Measurements from ENCODE around the gene TBC1D5.
"Not testable (repeated sequence)": the region's sequence is repeated elsewhere in the genome, so short reads cannot be mapped to it uniquely, and the experiment has no call there.

Gene TBC1D5

GRCh38 chr3:17546500-17547255, 195.8 kb downstream of the TBC1D5 start:
- intact Hi-C loops (cut with DNase I; ENCODE audit: low total_unique reads): no loop called here
- TF ChIP-seq CTCF (IDR thresholded peaks at IDR 0.05): no peak
- Histone ChIP-seq H3K9me3 (no peaks in the 10 kb centered on the region), H3K27ac (no peak overlapping the region), H3K27me3 (no peaks in the 10 kb centered on the region), H3K4me3 (no peak overlapping the region), H3K4me1 (no peaks in the 10 kb centered on the region), H3K36me3 (no peaks in the 10 kb centered on the region)
- DNase-seq: no peak

- no peaks in the 10 kb centered on the region for H3K27me3 ChIP-seq
- DNase-seq: no peak
- H3K4me1 ChIP-seq: no peaks in the 10 kb centered on the region
- TF ChIP-seq CTCF (IDR thresholded peaks at IDR 0.05): no peak
- no peaks in the 10 kb centered on the region for H3K36me3 ChIP-seq
- no peak overlapping the region for H3K4me3 ChIP-seq
- intact Hi-C loops (cut with DNase I; ENCODE audit: low total_unique reads): no loop called here
- no peaks in the 10 kb centered on the region for H3K9me3 ChIP-seq
- no peak overlapping the region for H3K27ac ChIP-seq
These were observed 197.8 kb downstream of the TBC1D5 start for GRCh38 chr3:17544632-17545031.

- Histone ChIP-seq H3K27ac (no peak overlapping the region), H3K36me3 (no peaks in the 10 kb centered on the region), H3K9me3 (no peaks in the 10 kb centered on the region), H3K4me1 (no peaks in the 10 kb centered on the region), H3K4me3 (no peak overlapping the region), H3K27me3 (no peaks in the 10 kb centered on the region)
- intact Hi-C loops (cut with DNase I; ENCODE audit: low total_unique reads): no loop called here
- no peak for DNase-seq
- no peak for TF ChIP-seq CTCF (IDR thresholded peaks at IDR 0.05)
These were observed 199.8 kb downstream of the TBC1D5 start for GRCh38 chr3:17542591-17542990.

GRCh38 chr3:17539436-17539835, 203.0 kb downstream of the TBC1D5 start:
- H3K27me3 ChIP-seq: no peaks in the 10 kb centered on the region
- intact Hi-C loops (cut with DNase I; ENCODE audit: low total_unique reads): no loop called here
- H3K4me1 ChIP-seq: peaks cover 0 to 26% (median 6%) of the 10 kb centered on the region in 4 donors
- TF ChIP-seq CTCF (IDR thresholded peaks at IDR 0.05): no peak
- H3K27ac ChIP-seq: no peak overlapping the region
- no peak for DNase-seq
- no peak overlapping the region for H3K4me3 ChIP-seq
- H3K36me3 ChIP-seq: no peaks in the 10 kb centered on the region
- no peaks in the 10 kb centered on the region for H3K9me3 ChIP-seq

GRCh38 chr3:17535274-17535673, 207.2 kb downstream of the TBC1D5 start:
- no peak for TF ChIP-seq CTCF (IDR thresholded peaks at IDR 0.05)
- H3K27me3 ChIP-seq: no peaks in the 10 kb centered on the region
- intact Hi-C loops (cut with DNase I; ENCODE audit: low total_unique reads): no loop called here
- no peaks in the 10 kb centered on the region for H3K36me3 ChIP-seq
- H3K9me3 ChIP-seq: no peaks in the 10 kb centered on the region
- peak overlapping the region; percentile 1 for H3K4me3 ChIP-seq
- no peak for DNase-seq
- peak overlapping the region; percentile 60 to 62 for H3K27ac ChIP-seq
- peaks cover 0 to 43% (median 12%) of the 10 kb centered on the region in 4 donors for H3K4me1 ChIP-seq

- H3K27ac ChIP-seq; H3K36me3 ChIP-seq; H3K4me3 ChIP-seq; intact Hi-C loops (cut with DNase I; ENCODE audit: low total_unique reads); DNase-seq; H3K9me3 ChIP-seq; H3K27me3 ChIP-seq: not testable (repeated sequence)
- H3K4me1 ChIP-seq: peaks cover 0 to 43% (median 12%) of the 10 kb centered on the region in 4 donors
These were observed 210.0 kb downstream of the TBC1D5 start for GRCh38 chr3:17532446-17532845.
